GM19035 (cell line): ENCODE data around the gene SYT5.
"Not testable (repeated sequence)": the region's sequence is repeated elsewhere in the genome, so short reads cannot be mapped to it uniquely, and the experiment has no call there.

ENCODE experiments used
- ATAC-seq: cut with Tn5 transposase; IDR thresholded peaks from one replicate; pipeline ENCODE4 v1.9.1; 2021; ENCODE audit not compliant: unreplicated experiment

SYT5 gene

GRCh38 chr19:55208880-55209692 is 29.0 kb upstream of the SYT5 start, which contains the start of gene PTPRH:
TSS of gene PTPRH (minus strand) at chr19:55209501. CDS start at chr19:55209433, 68 bp downstream.
- no peak for ATAC-seq

DNA sequence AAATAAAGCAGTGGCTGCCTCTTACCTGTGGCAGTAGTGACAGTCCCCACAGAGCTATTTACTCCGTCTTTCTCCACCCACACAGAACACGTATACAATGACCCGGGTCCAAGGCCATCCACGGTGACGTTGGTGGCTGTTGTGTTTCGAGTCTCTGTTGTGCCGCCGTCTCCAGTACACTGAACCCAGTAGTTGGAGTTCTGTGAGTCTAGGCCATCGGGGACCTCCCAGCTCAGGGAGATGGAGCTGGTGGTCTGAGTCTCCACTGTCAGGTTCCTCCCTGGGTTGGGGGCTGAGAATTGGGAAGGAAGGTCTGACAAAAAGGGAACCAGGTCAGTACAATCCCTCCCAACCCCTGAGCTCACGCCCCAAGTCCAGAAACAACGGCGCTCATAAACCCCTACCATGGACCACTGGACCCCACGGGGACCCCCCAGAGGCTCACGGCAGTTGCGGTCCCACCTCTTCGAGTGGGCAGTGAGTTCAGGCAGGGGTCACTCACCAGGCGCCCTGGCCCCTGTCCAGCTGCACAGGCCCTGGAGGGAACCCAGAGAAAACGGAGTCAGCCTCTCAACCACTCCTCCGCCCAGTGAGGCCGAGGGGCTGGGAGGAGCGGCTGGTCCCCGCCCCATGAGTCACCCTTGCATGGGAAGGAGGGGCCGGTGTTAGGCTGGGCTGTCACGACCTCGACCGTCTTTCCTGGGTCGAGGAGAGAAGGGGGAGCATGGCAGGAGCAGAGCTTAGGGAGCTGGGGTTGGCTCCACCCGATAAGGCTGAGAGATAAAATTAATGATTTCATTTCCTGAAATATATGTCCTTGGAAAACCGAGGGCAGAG is 26.8 kb upstream of the SYT5 start:
- no peak for ATAC-seq

DNA sequence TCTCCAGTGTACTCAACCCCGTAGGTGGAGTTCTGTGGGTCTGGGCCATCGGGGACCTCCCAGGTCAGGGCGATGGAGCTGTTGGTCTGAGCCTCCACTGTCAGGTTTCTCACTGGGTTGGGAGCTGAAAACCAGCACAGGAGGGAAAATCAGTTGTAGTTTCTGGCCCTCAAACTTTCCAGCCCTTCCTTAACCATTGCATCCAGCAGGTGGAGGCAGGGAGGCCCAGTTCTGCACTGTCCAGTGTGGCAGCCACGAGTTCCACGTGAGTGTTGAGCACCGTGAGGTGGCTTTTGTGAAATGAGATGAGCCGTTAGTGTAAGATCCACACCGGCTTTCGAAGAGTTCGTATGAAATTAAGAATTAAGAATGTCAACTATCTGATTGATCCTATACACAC is 22.1 kb upstream of the SYT5 start:
- not testable (repeated sequence) for ATAC-seq

DNA sequence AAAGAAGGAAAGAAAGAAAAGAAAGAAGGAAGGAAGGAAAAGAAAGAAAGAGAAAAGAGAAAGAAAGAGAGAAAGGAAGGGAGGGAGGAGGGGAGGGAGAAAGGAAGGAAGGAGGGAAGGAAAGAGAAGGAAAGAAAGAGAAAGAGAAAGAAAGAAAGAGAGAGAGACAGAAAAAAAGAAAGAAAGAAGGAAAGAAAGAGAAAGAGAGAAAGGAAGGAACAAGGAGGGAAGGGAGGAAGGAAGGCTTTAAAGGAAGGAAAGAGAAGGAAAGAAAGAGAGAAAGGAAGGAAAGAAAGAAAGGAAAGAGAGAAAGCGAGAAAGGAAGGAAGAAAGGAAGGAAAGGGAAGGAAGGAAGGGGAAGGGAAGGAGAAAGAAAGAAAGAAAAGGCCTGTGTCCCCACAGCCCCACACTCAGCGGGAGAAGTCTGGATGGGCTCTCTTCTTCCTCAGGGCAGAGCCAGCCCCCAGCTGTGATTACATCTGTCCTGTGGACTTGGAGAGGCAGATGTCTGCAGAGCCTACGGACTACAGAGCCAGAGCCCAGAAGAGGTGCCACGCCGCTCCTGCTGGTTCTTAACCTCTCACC is 19.6 kb upstream of the SYT5 start:
- no peak for ATAC-seq

- no peak for ATAC-seq
Measured at GRCh38 chr19:55198651-55199050, 18.6 kb upstream of the SYT5 start.

- no peak for ATAC-seq
Measured at GRCh38 chr19:55197528-55197927, 17.4 kb upstream of the SYT5 start.

DNA sequence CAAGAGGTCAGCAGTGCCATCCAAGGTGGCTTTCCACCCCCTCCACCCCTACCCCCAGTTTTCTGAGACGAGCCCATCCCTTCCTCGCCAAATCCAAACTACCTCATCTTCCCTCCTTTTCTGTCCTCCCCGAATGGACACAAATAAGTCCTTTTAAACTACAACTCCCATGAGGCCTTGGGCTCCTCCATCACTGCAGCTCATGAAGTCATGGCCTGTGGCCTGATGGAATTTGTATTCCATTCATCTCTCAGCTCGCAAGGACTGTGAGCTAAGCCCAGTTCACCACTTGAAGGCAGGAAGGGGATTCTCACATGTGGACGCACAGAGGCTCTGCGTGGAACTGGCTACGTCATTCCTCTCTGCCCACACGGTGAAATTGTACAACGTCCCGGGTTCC is 16.7 kb upstream of the SYT5 start:
- no peak for ATAC-seq

DNA sequence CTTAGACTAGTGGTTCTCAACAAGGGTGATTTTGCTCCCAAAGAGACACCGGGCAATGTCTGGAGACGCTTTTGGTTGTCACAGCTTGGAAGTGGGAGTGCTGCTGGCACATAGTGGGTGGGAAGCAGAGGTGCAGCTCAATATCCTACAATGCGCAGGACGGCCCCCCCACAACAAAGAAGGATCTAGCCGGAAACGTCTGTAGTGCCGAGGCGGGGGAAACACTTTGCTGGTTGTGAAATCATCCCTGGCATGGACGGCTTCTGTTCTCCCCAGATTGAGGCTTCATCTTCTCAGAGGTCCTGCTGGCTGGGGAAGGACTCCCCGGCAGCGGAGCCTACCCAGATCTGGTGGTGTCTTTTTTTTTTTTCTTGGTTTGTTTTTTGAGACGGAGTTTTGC is 13.4 kb upstream of the SYT5 start:
- ATAC-seq, result no peak

GRCh38 chr19:55189403-55189835 is 9.3 kb upstream of the SYT5 start:
- no peak for ATAC-seq

- ATAC-seq, result no peak
Measured at GRCh38 chr19:55188625-55189024, 8.5 kb upstream of the SYT5 start.

- no peak for ATAC-seq
Measured at GRCh38 chr19:55186080-55186479, 6.0 kb upstream of the SYT5 start.

DNA sequence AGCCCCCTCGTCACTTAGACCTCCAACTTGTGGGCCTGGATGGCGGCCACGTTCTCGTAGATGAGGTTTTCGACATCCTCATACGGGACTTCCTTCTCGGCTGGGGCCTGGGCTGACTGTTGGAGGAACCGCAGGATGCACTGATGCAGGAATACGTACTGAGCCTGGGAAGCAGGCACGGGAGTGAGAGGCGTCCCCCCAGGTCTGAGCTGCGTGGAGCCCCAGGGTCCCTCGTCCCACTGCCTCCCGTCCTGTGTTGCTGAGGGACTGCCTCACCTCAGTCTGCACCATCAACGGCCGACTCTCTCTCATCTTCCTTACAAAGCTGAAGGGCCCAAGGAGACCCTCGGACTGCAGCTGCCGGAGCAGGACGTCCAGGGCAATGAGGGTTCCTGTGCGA is 1.7 kb upstream of the SYT5 start:
- no peak for ATAC-seq

- ATAC-seq, result peak; percentile 83
Measured at GRCh38 chr19:55178781-55179599, 1.1 kb downstream of the SYT5 start.

- ATAC-seq, result no peak
Measured at GRCh38 chr19:55176076-55176475, 4.0 kb downstream of the SYT5 start.

GRCh38 chr19:55175117-55175867 is 4.8 kb downstream of the SYT5 start:
- no peak for ATAC-seq

DNA sequence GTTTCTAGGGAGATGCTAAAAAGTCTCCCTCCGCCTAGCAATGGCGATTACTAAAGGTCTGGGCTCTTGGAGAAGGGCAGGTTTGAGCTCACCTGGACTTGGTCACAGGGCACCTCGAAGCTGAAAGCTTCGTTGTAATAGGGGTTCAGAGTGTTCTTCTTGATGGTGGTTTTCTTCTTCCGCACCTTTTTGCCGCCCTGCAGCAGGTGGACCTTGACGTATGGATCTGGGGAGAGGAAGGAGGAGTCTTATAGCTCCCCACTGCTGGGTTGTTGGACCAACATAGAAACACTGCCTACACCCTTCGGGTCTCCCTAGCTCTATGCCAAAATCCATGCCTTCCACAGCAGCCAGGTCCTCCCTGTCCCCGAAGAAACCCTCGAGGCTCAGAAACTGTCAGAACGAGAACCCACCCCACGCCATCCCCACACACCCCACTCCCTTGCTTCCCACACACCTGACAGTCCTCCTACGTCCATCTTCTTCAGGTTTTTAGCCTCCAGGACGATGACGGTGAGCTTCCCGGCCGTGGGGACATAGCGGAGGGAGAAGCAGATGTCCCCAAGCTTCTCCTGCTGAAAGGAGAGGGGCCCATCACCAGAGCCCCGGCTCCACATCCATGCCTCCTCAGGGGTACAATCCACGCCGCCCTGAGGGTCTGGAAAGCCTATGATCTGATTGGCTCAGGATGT is 5.5 kb downstream of the SYT5 start:
- ATAC-seq, result no peak

- ATAC-seq, result no peak
Measured at GRCh38 chr19:55173714-55174409, 6.2 kb downstream of the SYT5 start.

- ATAC-seq, result no peak
Measured at GRCh38 chr19:55173186-55173713, 6.8 kb downstream of the SYT5 start.

DNA sequence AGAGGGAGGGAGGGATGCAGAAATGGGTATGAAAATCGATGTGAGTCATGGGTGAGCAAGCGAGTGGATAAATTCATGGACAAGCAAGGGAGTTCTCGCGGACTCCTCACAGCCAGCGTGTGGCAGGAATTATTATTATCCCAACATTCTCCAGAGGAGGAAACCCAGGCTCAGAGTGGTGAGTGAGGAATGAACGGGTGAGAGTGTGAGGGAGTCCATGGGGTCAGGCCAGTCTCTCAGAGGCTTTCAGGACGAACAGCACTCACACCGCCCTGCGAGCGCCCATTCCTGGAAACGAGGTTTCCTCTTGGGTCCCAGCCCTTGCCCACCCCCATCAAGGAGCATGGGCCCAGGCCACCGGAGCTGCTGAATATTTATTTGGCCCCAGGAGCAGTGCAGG is 7.3 kb downstream of the SYT5 start:
- no peak for ATAC-seq
